Mucosa of descending colon (tissue), 3 donors: ENCODE data around the gene ARHGAP10. TPM values are rescaled to one million over a fixed set of nuclear protein-coding genes. Genes with fewer than 3 reads are reported as not detected.
A peak's percentile ranks its signal among the peaks of the same experiment; 100 is the strongest.

Experiments
- ATAC-seq: fragments of 200-7000 bp; cut with Tn5 transposase; one replicate; pipeline ENCODE4 v1.9.1; 2020; ENCODE audit warnings: mild to moderate bottlenecking, moderate library complexity
- DNase-seq, 3 donors: peaks; one replicate each; pipeline ENCODE4 v3.0.0-alpha.2; 2020
- H3K36me3 ChIP-seq: fragments of 200-600 bp; one replicate; pipeline ENCODE4 v1.8.0; 2021; ENCODE audit warnings: low read depth, mild to moderate bottlenecking
- H3K4me1 ChIP-seq: fragments of 200-600 bp; one replicate; pipeline ENCODE4 v1.8.0; 2021; ENCODE audit warnings: low read depth, mild to moderate bottlenecking
- H3K4me3 ChIP-seq: fragments of 200-600 bp; one replicate; pipeline ENCODE4 v1.8.0; 2021; ENCODE audit warnings: mild to moderate bottlenecking
- H3K9me3 ChIP-seq: fragments of 200-600 bp; one replicate; pipeline ENCODE4 v1.8.0; 2021; ENCODE audit warnings: mild to moderate bottlenecking
- intact Hi-C, 2 donors: fragments of 100-400 bp; cut with DNase I in 1 of 2; cut with micrococcal nuclease in 1 of 2; formaldehyde crosslinking; loops; one replicate each; pipeline versions ENCODE4 v1.11.0 to v1.11.1; 2022; cut with DNase I, micrococcal nuclease
- total RNA-seq, 3 donors: library from RNA; stranded (reverse); fragmentation: NEBNext Ultra II Directional in 2 of 3; extraction: Animal tissue kit (Norgen Biotek cat#: 25700) in 2 of 3; gene quantifications; one replicate each; pipeline versions ENCODE4 v1.2.1 to v1.2.4, GENCODE V29; 2021 to 2023
- TF ChIP-seq, protein P1 (sequence below): fragments of 200-600 bp; IDR thresholded peaks from one replicate; pipeline ENCODE4 v1.8.0; 2022; ENCODE audit warnings: antibody characterized with exemption, mild to moderate bottlenecking
- donor health status: DM: no; HTN: no; CAD: no; lungs with moderate emphysema.
- donor health status: DM: no; HTN: no; CAD: no.
- donor health status: DM: no; HTN: yes; CAD: no.

ARHGAP10 gene
- total RNA-seq, 3 donors from 2014 or later, result 3.0 to 66.6 (median 8.1) TPM

GRCh38 chr4:147760695-147761094 is 28.8 kb downstream of the ARHGAP10 start:
- ATAC-seq, result no peak
- Histone ChIP-seq H3K4me1 (no peaks in the 10 kb centered on the region), H3K4me3 (no peak overlapping the region), H3K9me3 (no peaks in the 10 kb centered on the region), H3K36me3 (no peaks in the 10 kb centered on the region)
- DNase-seq, result no peak
- intact Hi-C loops, result no loop called here
- TF ChIP-seq, protein P1, sequence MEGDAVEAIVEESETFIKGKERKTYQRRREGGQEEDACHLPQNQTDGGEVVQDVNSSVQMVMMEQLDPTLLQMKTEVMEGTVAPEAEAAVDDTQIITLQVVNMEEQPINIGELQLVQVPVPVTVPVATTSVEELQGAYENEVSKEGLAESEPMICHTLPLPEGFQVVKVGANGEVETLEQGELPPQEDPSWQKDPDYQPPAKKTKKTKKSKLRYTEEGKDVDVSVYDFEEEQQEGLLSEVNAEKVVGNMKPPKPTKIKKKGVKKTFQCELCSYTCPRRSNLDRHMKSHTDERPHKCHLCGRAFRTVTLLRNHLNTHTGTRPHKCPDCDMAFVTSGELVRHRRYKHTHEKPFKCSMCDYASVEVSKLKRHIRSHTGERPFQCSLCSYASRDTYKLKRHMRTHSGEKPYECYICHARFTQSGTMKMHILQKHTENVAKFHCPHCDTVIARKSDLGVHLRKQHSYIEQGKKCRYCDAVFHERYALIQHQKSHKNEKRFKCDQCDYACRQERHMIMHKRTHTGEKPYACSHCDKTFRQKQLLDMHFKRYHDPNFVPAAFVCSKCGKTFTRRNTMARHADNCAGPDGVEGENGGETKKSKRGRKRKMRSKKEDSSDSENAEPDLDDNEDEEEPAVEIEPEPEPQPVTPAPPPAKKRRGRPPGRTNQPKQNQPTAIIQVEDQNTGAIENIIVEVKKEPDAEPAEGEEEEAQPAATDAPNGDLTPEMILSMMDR, result no peak

DNA sequence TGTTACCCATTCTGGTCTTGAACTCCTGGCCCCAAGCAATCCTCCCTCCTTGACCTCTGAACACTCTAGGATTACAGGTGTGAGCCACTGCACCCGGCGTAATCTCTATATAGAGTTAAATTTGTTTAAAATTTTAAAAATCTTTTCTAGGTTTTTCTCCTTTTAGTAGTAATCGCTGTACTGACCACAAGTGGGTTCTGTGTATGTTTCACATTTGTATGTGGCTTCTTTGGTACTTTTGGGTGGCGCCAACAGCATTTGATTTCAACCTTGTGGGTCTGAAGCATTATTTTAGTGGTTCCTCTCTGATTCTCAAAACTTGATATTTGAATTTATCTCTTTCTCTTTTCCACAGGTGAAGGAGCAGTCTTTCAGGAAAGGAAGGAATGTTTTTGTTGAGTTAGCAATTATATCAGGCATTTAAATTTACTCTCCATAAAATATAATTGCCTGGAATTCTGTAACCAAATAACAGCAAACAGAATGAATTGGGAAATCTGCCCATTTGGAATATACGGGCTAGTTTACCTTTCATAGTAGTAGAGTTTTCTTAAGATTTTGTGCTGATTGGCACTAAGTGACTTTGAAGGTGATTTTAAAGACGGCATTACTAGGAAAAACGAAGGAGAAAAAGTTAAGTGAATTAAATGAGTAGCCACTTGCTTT is 29.5 kb downstream of the ARHGAP10 start:
- TF ChIP-seq, protein P1, result no peak
- intact Hi-C loops, result no loop called here
- no peaks in the 10 kb centered on the region for H3K4me1 ChIP-seq

GRCh38 chr4:147764337-147764736 is 32.4 kb downstream of the ARHGAP10 start:
- H3K36me3 ChIP-seq, result no peaks in the 10 kb centered on the region
- intact Hi-C loops, result no loop called here
- H3K4me1 ChIP-seq, result peaks cover 8% of the 10 kb centered on the region
- no peak for DNase-seq
- no peaks in the 10 kb centered on the region for H3K9me3 ChIP-seq
- TF ChIP-seq, protein P1, result no peak
- no peak overlapping the region for H3K4me3 ChIP-seq
- no peak for ATAC-seq

More for the DNA sequence above, 29.5 kb downstream of the ARHGAP10 start:
- ATAC-seq (no peak), DNase-seq (no peak)
- H3K9me3 ChIP-seq, result no peaks in the 10 kb centered on the region
- no peak overlapping the region for H3K4me3 ChIP-seq
- no peaks in the 10 kb centered on the region for H3K36me3 ChIP-seq

- TF ChIP-seq, protein P1, result no peak
- intact Hi-C loops, result no loop called here
- peak; percentile 15 for ATAC-seq
- Histone ChIP-seq H3K9me3 (no peaks in the 10 kb centered on the region), H3K36me3 (no peaks in the 10 kb centered on the region), H3K4me1 (peaks cover 8% of the 10 kb centered on the region), H3K4me3 (no peak overlapping the region)
- DNase-seq, result no peak
These were observed 33.2 kb downstream of the ARHGAP10 start for GRCh38 chr4:147765121-147765529.

DNA sequence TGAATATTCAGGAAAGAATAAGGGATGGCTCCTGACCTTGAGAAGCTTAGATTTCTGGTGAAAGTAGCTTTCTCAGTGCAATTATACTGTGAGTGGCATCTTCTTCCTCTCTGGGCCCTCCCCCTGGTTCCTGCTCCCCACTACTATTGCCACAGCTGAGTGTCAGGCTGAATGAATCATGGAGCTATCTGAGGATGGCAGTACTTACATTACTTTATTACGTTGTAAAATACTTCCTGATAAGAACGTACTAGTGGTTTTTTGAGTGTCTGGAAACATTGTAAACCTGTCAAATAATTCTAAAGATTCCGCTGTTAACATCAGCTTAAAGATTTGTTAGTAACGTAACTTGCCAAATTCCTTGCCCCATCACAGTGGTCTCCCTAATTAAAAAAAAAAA is 36.2 kb downstream of the ARHGAP10 start:
- ATAC-seq (peak; percentile 94), DNase-seq (peak in 1 of 3 donors; percentile 37)
- peaks cover 8% of the 10 kb centered on the region for H3K4me1 ChIP-seq
- no peaks in the 10 kb centered on the region for H3K9me3 ChIP-seq
- H3K36me3 ChIP-seq, result no peaks in the 10 kb centered on the region
- TF ChIP-seq, protein P1, result no peak
- H3K4me3 ChIP-seq, result no peak overlapping the region
- intact Hi-C loops, result no loop called here
